Smooth muscle cell of trachea (primary cell): ENCODE data around the gene BCL11A. TPM values are rescaled to one million over a fixed set of nuclear protein-coding genes. Genes with fewer than 3 reads are reported as not detected.

Experiments
- total RNA-seq: library from RNA; depleted of rRNA; stranded (reverse); fragments of >200 nt; gene quantifications from 2 replicates; pipeline ENCODE4 v1.2.1, GENCODE V29; 2014

The BCL11A gene
- under 0.01 and 0.15 TPM in 2 replicates for total RNA-seq

GRCh38 chr2:60553495-60554073, at the start of gene BCL11A:
Gene BCL11A (minus strand): TSS chr2:60553654. CDS start chr2:60553270, 384 bp downstream.

Other genes with a start within 250 kb of the BCL11A start
- 12.4 and 16.9 TPM in 2 replicates for gene PAPOLG, start 202.6 kb upstream of the BCL11A start, total RNA-seq